HT-29 (cell line): ENCODE data around the gene DFFB. TPM values are rescaled to one million over a fixed set of nuclear protein-coding genes. Genes with fewer than 3 reads are reported as not detected.
"Not testable (repeated sequence)": the region's sequence is repeated elsewhere in the genome, so short reads cannot be mapped to it uniquely, and the experiment has no call there.

Experiments
- DNase-seq: peaks from one replicate; pipeline ENCODE4 v3.0.0-alpha.2; 2015; ENCODE audit warnings: low spot score
- total RNA-seq: library from RNA; depleted of rRNA; stranded (reverse); fragments of >200 nt; shearing (Covaris generic); gene quantifications from 2 replicates; pipeline ENCODE4 v1.2.3, GENCODE V29; 2014; rRNA removed

The DFFB gene
- 12.9 and 14.2 TPM in 2 replicates for total RNA-seq

- peak; percentile 99 for DNase-seq
These were observed at the start of gene DFFB, which contains the start of gene CEP104 for GRCh38 chr1:3856923-3857790. Gene DFFB (plus strand): TSS chr1:3857476. CDS start chr1:3857604, 128 bp downstream. Gene CEP104 (minus strand): TSS chr1:3857211. CDS start chr1:3852407, 4,804 bp downstream.

- no peak for DNase-seq
These were observed 49.5 kb upstream of the DFFB start for GRCh38 chr1:3807769-3808168.

DNA sequence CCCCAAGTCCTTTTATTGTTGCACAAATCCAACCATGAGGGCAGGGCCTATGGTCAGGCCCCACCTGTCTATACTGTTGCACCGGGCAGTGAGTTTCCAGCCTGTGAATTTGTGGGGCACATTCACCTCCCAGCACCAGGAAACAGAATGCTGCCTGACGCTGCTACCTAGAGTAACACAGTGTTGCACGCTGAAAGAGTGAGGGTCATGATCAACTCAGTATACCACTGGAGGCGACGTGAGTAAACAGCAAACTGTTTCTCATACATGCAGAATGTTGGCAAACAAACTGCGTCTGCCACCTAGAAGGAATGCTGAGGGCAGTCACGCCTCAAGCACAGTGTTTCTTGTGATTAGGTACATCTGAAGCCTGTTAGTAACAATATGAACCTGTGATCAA is 47.6 kb upstream of the DFFB start:
- no peak for DNase-seq

GRCh38 chr1:3810149-3810761 is 47.0 kb upstream of the DFFB start:
- not testable (repeated sequence) for DNase-seq

GRCh38 chr1:3811595-3811911 is 45.7 kb upstream of the DFFB start:
- DNase-seq, result no peak

GRCh38 chr1:3814065-3814464 is 43.2 kb upstream of the DFFB start:
- no peak for DNase-seq

GRCh38 chr1:3814771-3815561 is 42.3 kb upstream of the DFFB start:
- DNase-seq, result no peak

DNA sequence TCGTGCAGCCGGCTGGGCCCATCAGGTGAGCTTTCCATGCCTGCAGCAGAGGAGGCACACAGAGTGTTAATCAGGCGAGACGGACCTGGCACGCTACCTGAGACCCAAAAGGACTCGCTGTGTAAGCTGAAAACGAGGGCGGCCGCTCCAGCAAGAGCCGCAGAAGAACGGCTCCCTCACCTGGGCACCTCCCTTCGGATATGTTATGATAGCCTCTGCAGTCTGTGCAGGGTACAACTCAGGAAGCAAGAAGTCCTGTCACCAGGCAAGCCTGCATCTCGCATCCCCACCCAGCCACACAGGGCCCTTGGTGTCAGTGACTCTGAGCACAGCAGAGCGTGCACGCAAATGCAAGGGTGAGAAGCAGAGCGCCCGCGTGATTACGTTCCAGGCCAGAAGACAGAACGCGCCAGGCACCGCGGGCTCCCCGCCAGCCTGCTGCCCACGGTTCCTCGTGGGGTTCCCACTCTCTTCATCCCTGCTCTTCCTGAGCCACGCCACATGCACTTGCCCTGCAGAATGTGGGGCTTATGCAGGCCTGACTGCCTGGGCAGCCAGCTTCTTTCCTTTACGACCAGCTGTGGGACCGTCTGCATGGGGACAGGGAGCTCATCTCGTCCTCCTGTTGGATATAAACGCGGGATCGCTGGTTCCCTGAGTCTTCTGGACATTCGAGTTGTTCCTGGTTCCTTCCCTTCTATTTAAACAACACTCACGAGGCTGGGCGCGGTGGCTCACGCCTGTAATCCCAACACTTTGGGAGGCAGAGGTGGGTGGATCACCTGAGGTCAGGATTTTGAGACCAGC is 40.7 kb upstream of the DFFB start:
- DNase-seq, result no peak

DNA sequence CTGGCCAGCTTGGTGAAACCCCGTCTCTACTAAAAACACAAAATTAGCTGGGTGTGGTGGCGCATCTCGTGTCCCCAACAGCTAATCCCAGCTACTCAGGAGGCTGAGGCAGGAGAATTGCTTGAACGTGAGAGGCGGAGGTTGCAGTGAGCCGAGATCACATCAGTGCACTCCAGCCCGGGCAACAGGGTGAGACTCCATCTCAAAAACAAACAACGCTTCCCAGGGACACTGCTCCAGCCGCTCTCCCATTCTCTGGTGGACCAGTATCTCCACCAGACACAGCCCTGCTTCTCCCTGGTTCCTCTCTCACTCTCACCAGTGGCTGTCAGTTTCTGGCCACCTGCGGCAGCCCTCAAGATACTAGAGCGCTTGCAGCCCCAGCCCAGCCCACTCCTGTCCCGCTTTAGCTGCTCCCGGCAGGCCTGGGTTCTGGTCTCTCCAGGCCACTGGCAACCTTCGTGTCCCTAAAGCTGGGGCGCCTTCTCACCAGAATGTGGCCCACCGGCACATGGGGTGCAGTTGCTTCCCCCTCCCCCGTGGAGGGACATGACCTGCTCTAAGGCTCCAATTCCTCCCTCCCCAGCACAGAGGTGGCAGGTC is 40.0 kb upstream of the DFFB start:
- DNase-seq, result no peak

GRCh38 chr1:3817821-3818597 is 39.3 kb upstream of the DFFB start:
- DNase-seq, result no peak

GRCh38 chr1:3819771-3820200 is 37.5 kb upstream of the DFFB start:
- DNase-seq, result no peak

- no peak for DNase-seq
These were observed 37.0 kb upstream of the DFFB start for GRCh38 chr1:3820316-3820715.

GRCh38 chr1:3821004-3821403 is 36.3 kb upstream of the DFFB start:
- DNase-seq, result no peak

DNA sequence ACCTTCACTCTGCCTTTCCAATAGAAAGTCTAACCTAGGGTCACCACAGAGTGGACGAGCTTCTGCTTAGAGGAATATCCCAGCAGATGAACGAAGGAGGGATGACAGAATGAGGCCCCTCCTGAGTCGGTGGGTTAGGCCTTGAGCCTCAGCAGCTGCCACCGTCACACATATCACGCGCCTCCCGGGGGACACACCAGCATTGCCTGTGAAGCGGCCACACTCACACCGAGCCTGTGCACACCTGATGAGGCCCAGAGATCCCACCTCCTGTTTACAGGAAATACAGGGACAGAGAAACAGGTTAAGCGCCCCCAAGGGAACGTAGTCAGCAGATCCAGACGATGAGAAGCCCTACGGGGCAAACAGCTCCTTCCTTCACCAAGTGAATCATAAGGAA is 35.8 kb upstream of the DFFB start:
- DNase-seq, result no peak

GRCh38 chr1:3821908-3822307 is 35.4 kb upstream of the DFFB start:
- no peak for DNase-seq

DNA sequence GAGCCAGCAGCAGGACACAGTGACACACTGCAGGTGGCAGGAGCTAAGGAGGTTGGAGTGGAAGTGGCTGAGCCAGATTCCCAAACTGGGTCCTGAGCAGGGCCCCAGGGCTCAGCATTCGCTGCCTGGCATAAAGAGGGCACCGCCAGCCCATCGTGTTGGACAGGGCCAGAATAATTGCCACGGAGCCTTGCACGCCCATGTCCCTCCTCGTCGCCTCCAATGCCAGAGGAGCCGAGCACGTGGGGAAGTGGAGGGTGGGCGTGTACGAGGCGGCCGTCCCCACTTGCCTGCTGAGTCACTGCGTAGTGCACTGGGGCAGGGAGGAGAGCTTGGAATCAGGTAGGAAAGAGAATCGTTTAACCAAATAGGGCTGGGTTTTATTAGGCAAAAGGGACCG is 34.9 kb upstream of the DFFB start:
- no peak for DNase-seq

GRCh38 chr1:3824650-3825049 is 32.6 kb upstream of the DFFB start:
- DNase-seq, result no peak

GRCh38 chr1:3825356-3825755 is 31.9 kb upstream of the DFFB start:
- DNase-seq, result no peak

GRCh38 chr1:3827813-3828307 is 29.4 kb upstream of the DFFB start:
- no peak for DNase-seq

- no peak for DNase-seq
These were observed 28.9 kb upstream of the DFFB start for GRCh38 chr1:3828391-3828790.
